DOHH2 (cell line): ENCODE data around the gene ASTL.

Source experiments
- H3F3A ChIP-seq: fragments of 200-600 bp; sonication (generic), shearing (Covaris generic); 2 replicates; pipeline ENCODE4 v1.6.0; 2016; ENCODE audit warnings: antibody characterized with exemption, mild to moderate bottlenecking; ENCODE audit not compliant: control insufficient read depth, insufficient read depth
- H3K27ac ChIP-seq: fragments of 200-600 bp; sonication (generic); 2 replicates; pipeline ENCODE4 v1.5.1; 2014; ENCODE audit warnings: low read depth, mild to moderate bottlenecking, low read length, moderate library complexity
- H3K27me3 ChIP-seq: fragments of 200-600 bp; sonication (generic); 2 replicates; pipeline ENCODE4 v1.6.1; 2014; ENCODE audit warnings: mild to moderate bottlenecking, low read length, mixed read lengths; ENCODE audit not compliant: control insufficient read depth
- H3K36me3 ChIP-seq: fragments of 200-600 bp; sonication (generic); 2 replicates; pipeline ENCODE4 v1.6.1; 2014; ENCODE audit warnings: mild to moderate bottlenecking, low read length, moderate library complexity, mixed read lengths; ENCODE audit not compliant: control insufficient read depth
- H3K4me1 ChIP-seq: fragments of 200-600 bp; sonication (generic); 2 replicates; pipeline ENCODE4 v1.6.1; 2014; ENCODE audit warnings: mild to moderate bottlenecking, low read length, mixed read lengths; ENCODE audit not compliant: control insufficient read depth
- H3K4me2 ChIP-seq: fragments of 200-600 bp; sonication (generic); 2 replicates; pipeline ENCODE4 v1.6.0; 2014; ENCODE audit warnings: mild to moderate bottlenecking, low read length, moderate library complexity
- H3K4me3 ChIP-seq: fragments of 200-600 bp; sonication (generic); 2 replicates; pipeline ENCODE4 v1.5.1; 2014; ENCODE audit warnings: mild to moderate bottlenecking, low read length, mixed read lengths
- H3K79me2 ChIP-seq: fragments of 200-600 bp; sonication (generic); 2 replicates; pipeline ENCODE4 v1.6.1; 2014; ENCODE audit warnings: mild to moderate bottlenecking, low read length, mixed read lengths; ENCODE audit not compliant: control insufficient read depth
- H3K9me2 ChIP-seq: fragments of 200-600 bp; sonication (generic); replicated peaks from 2 replicates; pipeline ENCODE4 v1.6.1; 2014; ENCODE audit warnings: mild to moderate bottlenecking, low read length, mixed read lengths; ENCODE audit not compliant: control insufficient read depth
- H3K9me3 ChIP-seq: fragments of 200-600 bp; sonication (generic); 2 replicates; pipeline ENCODE4 v1.6.1; 2014; ENCODE audit warnings: antibody characterized with exemption, low read length, mixed read lengths; ENCODE audit not compliant: control insufficient read depth, insufficient read depth
- H4K20me1 ChIP-seq: fragments of 200-600 bp; sonication (generic); 2 replicates; pipeline ENCODE4 v1.6.0; 2014; ENCODE audit warnings: low read depth, mild to moderate bottlenecking, antibody characterized with exemption, low read length, moderate library complexity; ENCODE audit not compliant: control insufficient read depth, insufficient read depth
- EZH2phosphoT487 ChIP-seq: fragments of 200-600 bp; sonication (generic); IDR thresholded peaks from 2 replicates; pipeline ENCODE4 v1.6.1; 2017; ENCODE audit warnings: borderline replicate concordance, mild to moderate bottlenecking, antibody characterized with exemption, low read length, moderate library complexity, mixed read lengths
- TF ChIP-seq, protein P1 (sequence below): fragments of 200-600 bp; sonication (generic); IDR thresholded peaks from one replicate; pipeline ENCODE4 v1.5.1; 2014; ENCODE audit warnings: antibody characterized with exemption, mild to moderate bottlenecking, low read depth, low read length; ENCODE audit not compliant: poor library complexity, severe bottlenecking

Gene ASTL

DNA sequence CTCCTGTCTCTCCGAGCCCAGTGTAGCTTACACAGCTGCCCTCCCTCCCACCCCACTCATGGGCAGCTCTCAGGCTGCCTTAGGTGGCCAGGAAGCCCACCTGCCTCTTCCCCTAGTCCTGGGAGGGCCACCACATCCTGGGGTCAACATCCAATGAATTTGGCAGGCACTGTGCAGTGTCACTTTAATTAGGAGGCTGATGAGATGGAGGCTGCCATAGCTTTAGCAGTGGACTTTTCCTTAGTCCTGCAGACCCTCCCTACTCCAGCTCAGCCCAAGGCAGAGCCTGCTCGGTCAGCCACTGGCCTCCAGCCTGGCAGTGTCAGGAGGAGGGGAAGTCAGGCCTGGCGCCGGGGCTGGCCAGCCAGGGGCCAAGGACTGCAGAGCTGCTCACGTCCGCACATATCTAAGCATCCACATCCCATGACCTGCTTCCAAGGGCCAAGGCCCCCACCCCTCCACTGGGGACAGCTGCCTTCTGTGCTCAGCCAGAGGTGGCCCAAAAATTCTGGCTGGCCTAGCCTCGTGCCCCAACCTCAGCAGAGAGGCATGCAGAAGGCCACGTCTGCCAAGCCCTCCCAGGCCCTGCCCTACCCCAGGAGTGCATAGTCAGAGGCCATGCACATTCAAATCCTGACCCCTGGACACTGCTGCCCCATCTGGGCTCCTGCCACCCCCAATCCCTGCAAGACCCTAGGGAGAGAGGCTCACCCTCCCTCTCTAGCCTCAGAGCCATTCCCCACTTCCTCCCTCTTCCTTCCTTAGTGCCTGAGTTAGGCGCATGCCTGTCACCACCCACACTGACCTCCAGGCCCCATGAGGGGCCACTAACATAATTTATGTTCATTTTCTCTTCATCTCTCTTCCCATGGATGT, 55.0 kb downstream of the ASTL start:
- H3K36me3 ChIP-seq, result no peaks in the 10 kb centered on the region
- H3K27me3 ChIP-seq, result peaks cover 2% of the 10 kb centered on the region; the same call in 1 of the 2 replicates
- no peaks in the 10 kb centered on the region for H4K20me1 ChIP-seq

GRCh38 chr2:96082211-96083063, 55.9 kb downstream of the ASTL start:
- H3K27ac ChIP-seq, result no peak overlapping the region
- TF ChIP-seq, protein P1, sequence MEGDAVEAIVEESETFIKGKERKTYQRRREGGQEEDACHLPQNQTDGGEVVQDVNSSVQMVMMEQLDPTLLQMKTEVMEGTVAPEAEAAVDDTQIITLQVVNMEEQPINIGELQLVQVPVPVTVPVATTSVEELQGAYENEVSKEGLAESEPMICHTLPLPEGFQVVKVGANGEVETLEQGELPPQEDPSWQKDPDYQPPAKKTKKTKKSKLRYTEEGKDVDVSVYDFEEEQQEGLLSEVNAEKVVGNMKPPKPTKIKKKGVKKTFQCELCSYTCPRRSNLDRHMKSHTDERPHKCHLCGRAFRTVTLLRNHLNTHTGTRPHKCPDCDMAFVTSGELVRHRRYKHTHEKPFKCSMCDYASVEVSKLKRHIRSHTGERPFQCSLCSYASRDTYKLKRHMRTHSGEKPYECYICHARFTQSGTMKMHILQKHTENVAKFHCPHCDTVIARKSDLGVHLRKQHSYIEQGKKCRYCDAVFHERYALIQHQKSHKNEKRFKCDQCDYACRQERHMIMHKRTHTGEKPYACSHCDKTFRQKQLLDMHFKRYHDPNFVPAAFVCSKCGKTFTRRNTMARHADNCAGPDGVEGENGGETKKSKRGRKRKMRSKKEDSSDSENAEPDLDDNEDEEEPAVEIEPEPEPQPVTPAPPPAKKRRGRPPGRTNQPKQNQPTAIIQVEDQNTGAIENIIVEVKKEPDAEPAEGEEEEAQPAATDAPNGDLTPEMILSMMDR, result no peak
- TF ChIP-seq EZH2phosphoT487, result no peak
- no peak overlapping the region for H3K4me3 ChIP-seq
- no peaks in the 10 kb centered on the region for H3K9me3 ChIP-seq
- peaks cover 5% of the 10 kb centered on the region; the same call in 1 of the 2 replicates for H3K4me1 ChIP-seq
- no peaks in the 10 kb centered on the region for H3F3A ChIP-seq
- no peaks in the 10 kb centered on the region for H3K9me2 ChIP-seq
- no peaks in the 10 kb centered on the region for H3K79me2 ChIP-seq
- H4K20me1 ChIP-seq, result no peaks in the 10 kb centered on the region
- no peak overlapping the region for H3K4me2 ChIP-seq
- H3K27me3 ChIP-seq, result peaks cover 2% of the 10 kb centered on the region; the same call in 1 of the 2 replicates
- H3K36me3 ChIP-seq, result no peaks in the 10 kb centered on the region

More for the DNA sequence above, 55.0 kb downstream of the ASTL start:
- H3K4me3 ChIP-seq, result no peak overlapping the region
- H3K79me2 ChIP-seq, result no peaks in the 10 kb centered on the region
- H3K4me1 ChIP-seq, result peaks cover 6% of the 10 kb centered on the region; the same call in 1 of the 2 replicates
- H3K4me2 ChIP-seq, result no peak overlapping the region
- no peaks in the 10 kb centered on the region for H3K9me2 ChIP-seq
- TF ChIP-seq, protein P1, result no peak
- no peak for TF ChIP-seq EZH2phosphoT487
- no peaks in the 10 kb centered on the region for H3K9me3 ChIP-seq
- no peak overlapping the region for H3K27ac ChIP-seq
- no peaks in the 10 kb centered on the region for H3F3A ChIP-seq

- Histone ChIP-seq H3K9me3 (no peaks in the 10 kb centered on the region), H3K4me1 (no peaks in the 10 kb centered on the region), H3K9me2 (no peaks in the 10 kb centered on the region), H3K4me2 (no peak overlapping the region), H4K20me1 (no peaks in the 10 kb centered on the region), H3F3A (no peaks in the 10 kb centered on the region), H3K27me3 (peaks cover 2% of the 10 kb centered on the region; the same call in 1 of the 2 replicates), H3K36me3 (no peaks in the 10 kb centered on the region), H3K27ac (no peak overlapping the region), H3K79me2 (no peaks in the 10 kb centered on the region), H3K4me3 (no peak overlapping the region)
- no peak for TF ChIP-seq EZH2phosphoT487
- TF ChIP-seq, protein P1, result no peak
Observed at GRCh38 chr2:96081042-96081441, 57.3 kb downstream of the ASTL start.
